Kidney (tissue), 14 donors: ENCODE results near the gene PPM1H. TPM values are rescaled to one million over a fixed set of nuclear protein-coding genes. Genes with fewer than 3 reads are reported as not detected.

Experiments
- DNase-seq, 5 donors: peaks; one replicate each; pipeline ENCODE4 v3.0.0-alpha.2; 2013 to 2020
- FAIRE-seq: peaks from 2 replicates; lab custom pipeline; 2012; peaks lifted over from hg19 to GRCh38; lab: Jason Lieb, UNC
- H3K27ac ChIP-seq, 2 donors: one replicate each; pipeline ENCODE4 v1.7.0; 2013; ENCODE audit warnings: low read depth in 2 of 2, low read length in 2 of 2, inconsistent platforms in 1 of 2
- H3K27me3 ChIP-seq: one replicate; pipeline ENCODE4 v1.7.1; 2013; ENCODE audit warnings: low read length, inconsistent platforms; ENCODE audit not compliant: control insufficient read depth, insufficient read depth
- H3K36me3 ChIP-seq, 3 donors: one replicate each; pipeline versions ENCODE4 v1.7.0 to v1.7.1; 2013; ENCODE audit warnings: low read length in 3 of 3, control low read depth in 1 of 3, inconsistent platforms in 1 of 3; ENCODE audit not compliant: insufficient read depth in 3 of 3, control insufficient read depth in 2 of 3
- H3K4me1 ChIP-seq, 3 donors: one replicate each; pipeline versions ENCODE4 v1.7.0 to v1.7.1; 2013; ENCODE audit warnings: low read length in 3 of 3, inconsistent platforms in 1 of 3, low read depth in 1 of 3; ENCODE audit not compliant: control insufficient read depth in 2 of 3, insufficient read depth in 2 of 3
- H3K4me3 ChIP-seq, 3 donors: one replicate each; pipeline versions ENCODE4 v1.7.0 to v1.8.1; 2013; ENCODE audit warnings: low read length in 3 of 3, control low read depth in 1 of 3, inconsistent platforms in 1 of 3
- H3K9ac ChIP-seq, 3 donors: one replicate each; pipeline versions ENCODE4 v1.7.0 to v1.7.1; 2013; ENCODE audit warnings: low read length in 3 of 3, control low read depth in 1 of 3, inconsistent platforms in 1 of 3
- H3K9me3 ChIP-seq, 3 donors: one replicate each; pipeline versions ENCODE4 v1.7.0 to v1.7.1; 2013; ENCODE audit warnings: low read length in 3 of 3, control low read depth in 1 of 3, inconsistent platforms in 1 of 3; ENCODE audit not compliant: control insufficient read depth in 2 of 3, insufficient read depth in 1 of 3
- intact Hi-C: fragments of 100-400 bp; cut with DNase I; formaldehyde crosslinking; loops from one replicate; pipeline ENCODE4 v1.11.1; 2022
- polyA plus RNA-seq: library from polyadenylated mRNA; stranded (reverse); fragments of 350-450 nt; fragmentation: Illumina TruSeq; extraction: RNeasy Lipid Tissue Mini Kit (QIAGEN cat#74804); gene quantifications from one replicate; pipeline ENCODE4 v1.2.3, GENCODE V29; 2014; ENCODE audit warnings: low read depth, low replicate concordance; ENCODE audit not compliant: insufficient read depth
- total RNA-seq: library from RNA; stranded (reverse); fragmentation: NEBNext Ultra II Directional; extraction: Animal tissue kit (Norgen Biotek cat#: 25700); gene quantifications from one replicate; pipeline ENCODE4 v1.2.1, GENCODE V29; 2021
- TF ChIP-seq, protein P1 (sequence below): IDR thresholded peaks from 3 replicates; pipeline ENCODE4 v1.5.1; 2012; ENCODE audit warnings: mild to moderate bottlenecking, moderate library complexity, borderline replicate concordance; ENCODE audit not compliant: insufficient read depth; ENCODE audit errors: extremely low read depth
- donor health status: control.
- donor health status: control.
- donor health status: control.
- donor health status: control.
- donor health status: control.
- donor health status: DM: yes; HTN: yes; CAD: no.
- donor health status: Normal renal cell carcinoma (clear cell type).

Gene PPM1H
- total and polyA plus RNA-seq, 2 donors from 2014 or later = 8.7 to 25.0 TPM

DNA sequence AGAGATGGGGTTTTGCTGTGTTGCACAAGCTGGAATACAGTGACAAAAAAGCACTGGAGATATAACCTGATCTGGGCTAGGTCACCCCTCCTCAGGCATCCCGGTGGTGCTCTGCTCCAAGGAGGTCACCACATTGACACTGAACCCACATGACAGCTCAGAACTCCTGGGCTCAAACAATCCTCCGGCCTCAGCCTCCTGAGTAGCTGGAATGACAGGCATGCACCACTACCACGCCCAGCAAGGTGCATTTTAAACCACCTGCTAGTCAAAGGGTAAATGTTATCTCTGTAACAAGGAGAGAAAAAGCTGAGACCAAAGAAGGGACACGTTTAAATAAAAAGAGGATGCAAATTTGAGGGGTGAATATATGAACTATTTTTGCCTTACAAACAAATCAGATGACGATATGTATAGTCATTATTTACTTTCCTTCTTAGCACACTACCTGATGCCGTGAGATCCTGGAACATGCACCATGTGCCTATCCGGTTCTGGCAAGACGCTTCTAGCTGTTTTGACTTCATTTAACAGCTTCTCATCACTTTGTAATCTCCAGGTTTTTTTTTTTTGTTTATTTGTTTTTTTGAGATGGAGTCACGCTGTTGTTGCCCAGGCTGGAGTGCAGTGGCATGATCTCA, 135.1 kb downstream of the PPM1H start:
- Histone ChIP-seq H3K36me3 (no peaks in the 10 kb centered on the region), H3K27me3 (no peaks in the 10 kb centered on the region), H3K4me1 (no peaks in the 10 kb centered on the region), H3K9me3 (no peaks in the 10 kb centered on the region), H3K9ac (no peak overlapping the region), H3K4me3 (no peak overlapping the region), H3K27ac (no peak overlapping the region)
- intact Hi-C loops = loop anchor here (5.0 to 10.0 kb wide), 2 partner anchors 218 to 365 kb away; no protein-coding TSS in a partner anchor
- TF ChIP-seq, protein P1, sequence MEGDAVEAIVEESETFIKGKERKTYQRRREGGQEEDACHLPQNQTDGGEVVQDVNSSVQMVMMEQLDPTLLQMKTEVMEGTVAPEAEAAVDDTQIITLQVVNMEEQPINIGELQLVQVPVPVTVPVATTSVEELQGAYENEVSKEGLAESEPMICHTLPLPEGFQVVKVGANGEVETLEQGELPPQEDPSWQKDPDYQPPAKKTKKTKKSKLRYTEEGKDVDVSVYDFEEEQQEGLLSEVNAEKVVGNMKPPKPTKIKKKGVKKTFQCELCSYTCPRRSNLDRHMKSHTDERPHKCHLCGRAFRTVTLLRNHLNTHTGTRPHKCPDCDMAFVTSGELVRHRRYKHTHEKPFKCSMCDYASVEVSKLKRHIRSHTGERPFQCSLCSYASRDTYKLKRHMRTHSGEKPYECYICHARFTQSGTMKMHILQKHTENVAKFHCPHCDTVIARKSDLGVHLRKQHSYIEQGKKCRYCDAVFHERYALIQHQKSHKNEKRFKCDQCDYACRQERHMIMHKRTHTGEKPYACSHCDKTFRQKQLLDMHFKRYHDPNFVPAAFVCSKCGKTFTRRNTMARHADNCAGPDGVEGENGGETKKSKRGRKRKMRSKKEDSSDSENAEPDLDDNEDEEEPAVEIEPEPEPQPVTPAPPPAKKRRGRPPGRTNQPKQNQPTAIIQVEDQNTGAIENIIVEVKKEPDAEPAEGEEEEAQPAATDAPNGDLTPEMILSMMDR = no peak
- FAIRE-seq = no peak
- DNase-seq = no peak

DNA sequence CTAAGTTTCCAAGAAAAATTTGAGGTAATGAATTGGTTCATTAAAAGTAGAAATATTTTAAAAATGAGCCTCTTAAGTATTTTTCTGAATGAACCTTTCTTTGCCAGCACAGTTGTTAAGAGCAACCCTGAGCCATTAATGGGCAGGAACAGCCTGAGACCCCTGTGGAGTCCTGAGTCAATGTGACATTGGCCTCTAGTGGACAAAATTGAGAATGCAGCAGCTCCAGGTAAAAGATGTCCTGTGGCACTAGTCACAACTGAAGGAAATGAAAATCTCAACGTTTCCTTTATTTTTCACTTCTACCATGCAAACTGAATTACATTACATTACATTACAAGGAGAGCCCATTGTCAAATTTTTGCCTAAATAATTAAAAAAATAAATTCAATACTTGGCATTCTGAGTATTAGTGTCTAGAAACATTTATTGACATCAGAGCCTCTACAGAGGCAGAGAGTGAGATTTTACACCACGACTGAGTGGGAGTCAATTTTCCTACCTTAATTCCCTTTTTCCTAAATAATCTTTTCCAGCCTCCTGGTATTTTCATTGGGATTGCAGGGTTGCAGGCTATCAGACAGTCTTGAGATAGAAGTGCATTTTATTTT, 135.7 kb downstream of the PPM1H start:
- peak; percentile 88 for FAIRE-seq

GRCh38 chr12:62794218-62794583, 140.7 kb downstream of the PPM1H start:
- TF ChIP-seq, protein P1 = no peak
- H3K9me3 ChIP-seq = no peaks in the 10 kb centered on the region
- intact Hi-C loops = loop anchor here (10.0 kb wide), 1 partner anchor 359 kb away; no protein-coding TSS in a partner anchor
- H3K4me1 ChIP-seq = no peaks in the 10 kb centered on the region
- no peak overlapping the region for H3K27ac ChIP-seq
- H3K27me3 ChIP-seq = no peaks in the 10 kb centered on the region
- no peak for DNase-seq
- H3K9ac ChIP-seq = no peak overlapping the region
- H3K4me3 ChIP-seq = no peak overlapping the region
- no peaks in the 10 kb centered on the region for H3K36me3 ChIP-seq
- FAIRE-seq = no peak

More for the DNA sequence above, 135.7 kb downstream of the PPM1H start:
- H3K9ac ChIP-seq = no peak overlapping the region
- no peaks in the 10 kb centered on the region for H3K36me3 ChIP-seq
- no peak overlapping the region for H3K27ac ChIP-seq
- peak in 4 of 5 donors; percentile 70 to 90 (median 82) for DNase-seq
- no peaks in the 10 kb centered on the region for H3K27me3 ChIP-seq
- no peaks in the 10 kb centered on the region for H3K9me3 ChIP-seq
- no peak overlapping the region for H3K4me3 ChIP-seq
- TF ChIP-seq, protein P1 = peak; percentile 97
- intact Hi-C loops = loop anchor here (5.0 to 10.0 kb wide), 2 partner anchors 217 to 364 kb away; no protein-coding TSS in a partner anchor
- H3K4me1 ChIP-seq = no peaks in the 10 kb centered on the region
